Astrocyte (in vitro differentiated cells and primary cell): ENCODE data around the gene ADAMTS17. TPM values are rescaled to one million over a fixed set of nuclear protein-coding genes. Genes with fewer than 3 reads are reported as not detected.

Experiments used
- DNase-seq: peaks from one replicate; pipeline ENCODE4 v3.0.0-alpha.2; 2010; ENCODE audit warnings: low read depth
- FAIRE-seq: peaks from 2 replicates; lab custom pipeline; 2011; peaks lifted over from hg19 to GRCh38; lab: Jason Lieb, UNC
- H2AFZ ChIP-seq: 2 replicates; pipeline ENCODE4 v1.6.0; 2012; ENCODE audit warnings: low read depth, low read length, inconsistent platforms
- H3K27ac ChIP-seq: 2 replicates; pipeline ENCODE4 v1.5.1; 2011; ENCODE audit warnings: low read depth, low read length, inconsistent platforms
- H3K27me3 ChIP-seq: 2 replicates; pipeline ENCODE4 v1.6.0; 2011; ENCODE audit warnings: low read length, inconsistent platforms; ENCODE audit not compliant: insufficient read depth
- H3K36me3 ChIP-seq: 2 replicates; pipeline ENCODE4 v1.5.1; 2011; ENCODE audit warnings: low read length, inconsistent platforms; ENCODE audit not compliant: insufficient read depth
- H3K4me1 ChIP-seq: 2 replicates; pipeline ENCODE4 v1.5.1; 2011; ENCODE audit warnings: low read length, inconsistent platforms; ENCODE audit not compliant: insufficient read depth
- H3K4me2 ChIP-seq: 2 replicates; pipeline ENCODE4 v1.6.0; 2012; ENCODE audit warnings: low read length, inconsistent platforms
- H3K4me3 ChIP-seq: 2 replicates; pipeline ENCODE4 v1.5.1; 2011; ENCODE audit warnings: low read depth, mild to moderate bottlenecking, low read length, inconsistent platforms; ENCODE audit not compliant: insufficient read depth
- H3K79me2 ChIP-seq: 2 replicates; pipeline ENCODE4 v1.6.0; 2012; ENCODE audit warnings: mild to moderate bottlenecking, low read length, inconsistent platforms; ENCODE audit not compliant: insufficient read depth
- H3K9ac ChIP-seq: 2 replicates; pipeline ENCODE4 v1.6.0; 2012; ENCODE audit warnings: mild to moderate bottlenecking, low read length, inconsistent platforms
- H3K9me3 ChIP-seq: 2 replicates; pipeline ENCODE4 v1.5.1; 2012; ENCODE audit warnings: low read depth, mild to moderate bottlenecking, low read length, inconsistent platforms; ENCODE audit not compliant: insufficient read depth
- H4K20me1 ChIP-seq: 2 replicates; pipeline ENCODE4 v1.6.0; 2012; ENCODE audit warnings: low read length, inconsistent platforms; ENCODE audit not compliant: insufficient read depth
- H3K27ac Mint-ChIP-seq: one replicate; pipeline ENCODE4 v1.8.0; 2021; ENCODE audit warnings: mild to moderate bottlenecking, mixed read lengths; ENCODE audit not compliant: unreplicated experiment
- H3K27me3 Mint-ChIP-seq: one replicate; pipeline ENCODE4 v1.8.0; 2021; ENCODE audit warnings: low read depth, mixed read lengths; ENCODE audit not compliant: unreplicated experiment
- H3K36me3 Mint-ChIP-seq: one replicate; pipeline ENCODE4 v1.8.0; 2021; ENCODE audit warnings: low read depth, mixed read lengths; ENCODE audit not compliant: unreplicated experiment
- H3K4me1 Mint-ChIP-seq: one replicate; pipeline ENCODE4 v1.8.0; 2021; ENCODE audit warnings: low read depth, mixed read lengths; ENCODE audit not compliant: unreplicated experiment
- H3K4me3 Mint-ChIP-seq: one replicate; pipeline ENCODE4 v1.8.0; 2021; ENCODE audit warnings: mild to moderate bottlenecking, moderate library complexity, mixed read lengths; ENCODE audit not compliant: unreplicated experiment
- H3K9me3 Mint-ChIP-seq: one replicate; pipeline ENCODE4 v1.8.0; 2021; ENCODE audit warnings: mild to moderate bottlenecking, mixed read lengths; ENCODE audit not compliant: unreplicated experiment
- EZH2 ChIP-seq: IDR thresholded peaks from 2 replicates; pipeline ENCODE4 v1.6.1; 2012; ENCODE audit warnings: mild to moderate bottlenecking, low read length, inconsistent platforms; ENCODE audit not compliant: insufficient read depth
- total RNA-seq: library from RNA; stranded (reverse); gene quantifications from 2 replicates; pipeline ENCODE4 v1.2.1, GENCODE V29; 2021
- TF ChIP-seq, protein P1 (sequence below): IDR thresholded peaks from 2 replicates; pipeline ENCODE4 v1.5.1; 2011; ENCODE audit warnings: low read depth, mild to moderate bottlenecking, inconsistent platforms, low read length, moderate library complexity; ENCODE audit not compliant: insufficient read depth

Gene ADAMTS17
- total RNA-seq, 1 donor from 2014 or later: 0.27 TPM

DNA sequence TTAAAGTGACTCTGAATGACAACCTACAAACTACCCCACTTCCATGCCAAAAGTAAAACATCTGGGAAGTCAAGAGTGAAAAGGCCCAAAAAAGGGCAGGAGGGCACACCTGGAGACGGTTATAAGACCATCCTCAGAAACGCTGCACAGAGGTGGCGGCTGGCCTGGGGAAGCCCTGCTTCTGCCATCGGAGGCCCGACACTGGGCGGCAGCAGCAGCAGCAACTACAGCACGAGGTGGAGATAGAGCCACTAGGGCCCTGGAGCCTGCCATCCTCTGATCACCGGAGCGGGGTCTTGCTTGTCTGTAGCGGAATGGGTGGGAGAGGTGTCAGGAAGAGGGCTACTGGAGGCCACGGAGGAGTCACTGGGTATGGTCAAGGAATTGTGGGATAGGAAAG is 283.3 kb downstream of the ADAMTS17 start:
- Mint-ChIP-seq H3K27ac (no peak overlapping the region), H3K9me3 (peaks cover 4% of the 10 kb centered on the region), H3K4me1 (peaks cover 7% of the 10 kb centered on the region), H3K4me3 (no peak overlapping the region), H3K27me3 (peaks cover 62% of the 10 kb centered on the region), H3K36me3 (peaks cover 2% of the 10 kb centered on the region)
- Histone ChIP-seq H3K4me3 (no peak overlapping the region), H3K9me3 (no peaks in the 10 kb centered on the region), H3K79me2 (no peaks in the 10 kb centered on the region), H3K36me3 (no peaks in the 10 kb centered on the region), H3K4me2 (no peak overlapping the region), H3K27ac (no peak overlapping the region), H2AFZ (no peak overlapping the region), H4K20me1 (no peaks in the 10 kb centered on the region), H3K9ac (no peak overlapping the region), H3K4me1 (peaks cover 24% of the 10 kb centered on the region), H3K27me3 (no peaks in the 10 kb centered on the region)
- DNase-seq: no peak
- TF ChIP-seq, protein P1, sequence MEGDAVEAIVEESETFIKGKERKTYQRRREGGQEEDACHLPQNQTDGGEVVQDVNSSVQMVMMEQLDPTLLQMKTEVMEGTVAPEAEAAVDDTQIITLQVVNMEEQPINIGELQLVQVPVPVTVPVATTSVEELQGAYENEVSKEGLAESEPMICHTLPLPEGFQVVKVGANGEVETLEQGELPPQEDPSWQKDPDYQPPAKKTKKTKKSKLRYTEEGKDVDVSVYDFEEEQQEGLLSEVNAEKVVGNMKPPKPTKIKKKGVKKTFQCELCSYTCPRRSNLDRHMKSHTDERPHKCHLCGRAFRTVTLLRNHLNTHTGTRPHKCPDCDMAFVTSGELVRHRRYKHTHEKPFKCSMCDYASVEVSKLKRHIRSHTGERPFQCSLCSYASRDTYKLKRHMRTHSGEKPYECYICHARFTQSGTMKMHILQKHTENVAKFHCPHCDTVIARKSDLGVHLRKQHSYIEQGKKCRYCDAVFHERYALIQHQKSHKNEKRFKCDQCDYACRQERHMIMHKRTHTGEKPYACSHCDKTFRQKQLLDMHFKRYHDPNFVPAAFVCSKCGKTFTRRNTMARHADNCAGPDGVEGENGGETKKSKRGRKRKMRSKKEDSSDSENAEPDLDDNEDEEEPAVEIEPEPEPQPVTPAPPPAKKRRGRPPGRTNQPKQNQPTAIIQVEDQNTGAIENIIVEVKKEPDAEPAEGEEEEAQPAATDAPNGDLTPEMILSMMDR: no peak
- TF ChIP-seq EZH2: no peak
- FAIRE-seq: no peak

DNA sequence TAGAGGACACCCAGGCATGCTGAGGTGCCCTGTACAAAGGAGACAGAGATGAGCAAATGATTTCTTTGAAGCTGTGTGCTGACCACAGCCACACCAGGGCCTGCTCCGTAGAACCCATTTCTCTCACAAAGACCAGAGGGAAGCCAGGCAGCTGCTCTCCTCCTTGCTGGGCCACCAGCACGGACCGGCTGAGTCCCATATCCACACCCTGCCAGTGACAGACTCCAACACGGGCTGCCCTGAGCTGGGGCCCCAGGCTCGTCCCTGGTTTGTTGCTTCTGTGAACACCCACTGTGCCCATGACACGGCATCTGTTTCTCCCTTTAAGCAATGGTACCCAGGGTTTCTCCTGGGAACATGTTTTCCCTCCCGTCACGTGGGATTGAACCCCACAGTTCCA is 284.5 kb downstream of the ADAMTS17 start:
- no peaks in the 10 kb centered on the region for H3K79me2 ChIP-seq
- no peak overlapping the region for H3K9ac ChIP-seq
- peaks cover 24% of the 10 kb centered on the region for H3K4me1 ChIP-seq
- no peak for DNase-seq
- H3K9me3 ChIP-seq: no peaks in the 10 kb centered on the region
- H3K4me3 ChIP-seq: no peak overlapping the region
- H3K9me3 Mint-ChIP-seq: peaks cover 2% of the 10 kb centered on the region
- peaks cover 4% of the 10 kb centered on the region for H3K27me3 ChIP-seq
- H3K4me2 ChIP-seq: no peak overlapping the region
- H3K27me3 Mint-ChIP-seq: peaks cover 63% of the 10 kb centered on the region
- no peak overlapping the region for H2AFZ ChIP-seq
- H3K36me3 ChIP-seq: no peaks in the 10 kb centered on the region
- H3K27ac ChIP-seq: no peak overlapping the region
- peaks cover 7% of the 10 kb centered on the region for H3K4me1 Mint-ChIP-seq
- no peak for TF ChIP-seq EZH2
- TF ChIP-seq, protein P1: no peak
- peaks cover 2% of the 10 kb centered on the region for H3K36me3 Mint-ChIP-seq
- no peak overlapping the region for H3K27ac Mint-ChIP-seq
- H3K4me3 Mint-ChIP-seq: no peak overlapping the region
- FAIRE-seq: no peak
- H4K20me1 ChIP-seq: no peaks in the 10 kb centered on the region

DNA sequence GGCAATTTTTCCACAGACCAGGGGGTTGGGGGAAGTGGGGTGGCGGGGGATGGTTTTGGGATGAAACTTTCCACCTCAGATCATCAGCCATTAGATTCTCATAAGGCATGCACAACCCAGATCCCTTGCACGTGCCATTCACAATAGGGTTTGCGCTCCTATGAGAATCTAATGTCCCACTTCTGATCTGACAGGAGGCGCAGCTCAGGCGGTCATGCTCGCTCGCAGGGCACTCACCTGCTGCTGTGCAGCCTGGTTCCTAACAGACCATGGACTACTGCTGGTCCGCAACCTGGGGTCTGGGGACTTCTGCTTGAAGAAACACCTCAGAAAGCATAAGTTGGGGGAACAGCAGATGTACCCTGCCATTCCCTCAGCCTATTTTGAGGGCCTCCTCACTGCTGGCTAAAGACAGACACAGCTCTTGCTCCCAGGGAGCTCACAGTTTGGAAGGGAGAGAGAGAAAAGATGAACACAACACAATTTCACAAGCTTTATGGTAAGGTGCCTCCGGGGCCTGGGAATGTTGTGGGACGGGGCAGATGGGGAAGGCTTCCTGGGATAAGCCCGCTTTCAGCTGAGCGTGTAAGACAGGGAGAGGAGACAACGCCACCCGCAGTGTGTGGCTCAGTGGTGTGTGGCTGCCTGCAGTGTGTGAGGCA is 285.2 kb downstream of the ADAMTS17 start:
- Mint-ChIP-seq H3K27ac (no peak overlapping the region), H3K4me3 (no peak overlapping the region), H3K36me3 (peaks cover 2% of the 10 kb centered on the region), H3K27me3 (peaks cover 63% of the 10 kb centered on the region), H3K9me3 (peaks cover 2% of the 10 kb centered on the region), H3K4me1 (peaks cover 7% of the 10 kb centered on the region)
- no peak for DNase-seq
- Histone ChIP-seq H3K4me3 (no peak overlapping the region), H3K9ac (no peak overlapping the region), H3K36me3 (no peaks in the 10 kb centered on the region), H2AFZ (no peak overlapping the region), H3K4me2 (no peak overlapping the region), H3K27ac (no peak overlapping the region), H4K20me1 (no peaks in the 10 kb centered on the region), H3K27me3 (peaks cover 4% of the 10 kb centered on the region), H3K9me3 (no peaks in the 10 kb centered on the region), H3K4me1 (peaks cover 23% of the 10 kb centered on the region), H3K79me2 (no peaks in the 10 kb centered on the region)
- no peak for FAIRE-seq
- TF ChIP-seq EZH2: no peak
